Measurements from ENCODE around the gene ZDHHC13.

ZDHHC13 gene

DNA sequence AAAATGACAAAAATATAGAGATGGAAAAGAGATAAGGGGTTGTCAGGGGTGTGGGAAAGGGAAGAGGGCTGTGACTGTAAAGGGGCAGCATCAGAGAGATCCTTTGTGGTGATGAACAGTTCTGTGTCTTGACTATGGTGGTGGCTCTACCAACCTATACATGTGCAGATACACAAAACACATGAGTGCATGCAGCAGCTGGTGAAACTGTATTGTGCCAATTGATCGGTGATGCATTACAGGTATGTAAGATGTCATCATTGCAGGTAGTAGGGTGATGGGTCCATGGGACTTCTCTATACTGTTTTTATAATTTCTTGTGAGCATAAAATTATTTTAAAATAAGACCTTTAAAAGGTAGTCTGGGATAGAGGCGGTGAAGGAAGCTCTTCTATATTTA is 24.1 kb upstream of the ZDHHC13 start:
- H3K4me1 Mint-ChIP-seq = no peaks in the 10 kb centered on the region
- H3K4me3 Mint-ChIP-seq = no peak overlapping the region
- no peak overlapping the region for H3K27ac Mint-ChIP-seq
- H3K27me3 Mint-ChIP-seq (ENCODE audit: low read depth) = peaks cover 27% of the 10 kb centered on the region
- no peaks in the 10 kb centered on the region for H3K36me3 Mint-ChIP-seq (ENCODE audit: low read depth)
- no peaks in the 10 kb centered on the region for H3K9me3 Mint-ChIP-seq
- TF ChIP-seq, protein P1, sequence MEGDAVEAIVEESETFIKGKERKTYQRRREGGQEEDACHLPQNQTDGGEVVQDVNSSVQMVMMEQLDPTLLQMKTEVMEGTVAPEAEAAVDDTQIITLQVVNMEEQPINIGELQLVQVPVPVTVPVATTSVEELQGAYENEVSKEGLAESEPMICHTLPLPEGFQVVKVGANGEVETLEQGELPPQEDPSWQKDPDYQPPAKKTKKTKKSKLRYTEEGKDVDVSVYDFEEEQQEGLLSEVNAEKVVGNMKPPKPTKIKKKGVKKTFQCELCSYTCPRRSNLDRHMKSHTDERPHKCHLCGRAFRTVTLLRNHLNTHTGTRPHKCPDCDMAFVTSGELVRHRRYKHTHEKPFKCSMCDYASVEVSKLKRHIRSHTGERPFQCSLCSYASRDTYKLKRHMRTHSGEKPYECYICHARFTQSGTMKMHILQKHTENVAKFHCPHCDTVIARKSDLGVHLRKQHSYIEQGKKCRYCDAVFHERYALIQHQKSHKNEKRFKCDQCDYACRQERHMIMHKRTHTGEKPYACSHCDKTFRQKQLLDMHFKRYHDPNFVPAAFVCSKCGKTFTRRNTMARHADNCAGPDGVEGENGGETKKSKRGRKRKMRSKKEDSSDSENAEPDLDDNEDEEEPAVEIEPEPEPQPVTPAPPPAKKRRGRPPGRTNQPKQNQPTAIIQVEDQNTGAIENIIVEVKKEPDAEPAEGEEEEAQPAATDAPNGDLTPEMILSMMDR (IDR thresholded peaks at IDR 0.05; ENCODE audit: unreplicated experiment in 3 of 3) = no peak

DNA sequence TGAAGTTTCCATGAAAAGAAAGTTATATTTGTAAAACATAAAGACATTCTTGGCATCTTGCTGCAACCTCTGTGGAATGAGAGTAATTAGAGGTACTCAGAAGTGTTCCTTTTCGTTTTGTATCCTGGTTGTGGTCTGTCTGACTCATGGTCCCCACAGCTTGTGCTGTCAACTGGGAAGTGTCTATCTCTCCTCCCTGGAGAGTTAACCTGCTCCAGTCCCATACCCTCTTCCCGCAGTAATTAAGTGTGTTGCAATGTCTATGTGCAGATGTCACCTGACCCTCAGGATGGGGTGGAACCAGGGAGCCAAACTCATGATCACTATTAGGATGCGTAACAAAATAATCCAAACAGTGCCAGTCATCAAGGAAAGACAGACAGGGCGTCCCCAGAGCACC is 23.0 kb upstream of the ZDHHC13 start:
- H3K27ac Mint-ChIP-seq = no peak overlapping the region
- no peaks in the 10 kb centered on the region for H3K9me3 Mint-ChIP-seq
- H3K27me3 Mint-ChIP-seq (ENCODE audit: low read depth) = peaks cover 30% of the 10 kb centered on the region
- H3K4me1 Mint-ChIP-seq = peaks cover under 1% of the 10 kb centered on the region
- H3K36me3 Mint-ChIP-seq (ENCODE audit: low read depth) = no peaks in the 10 kb centered on the region
- TF ChIP-seq, protein P1 (IDR thresholded peaks at IDR 0.05; ENCODE audit: unreplicated experiment in 3 of 3) = no peak
- H3K4me3 Mint-ChIP-seq = no peak overlapping the region

DNA sequence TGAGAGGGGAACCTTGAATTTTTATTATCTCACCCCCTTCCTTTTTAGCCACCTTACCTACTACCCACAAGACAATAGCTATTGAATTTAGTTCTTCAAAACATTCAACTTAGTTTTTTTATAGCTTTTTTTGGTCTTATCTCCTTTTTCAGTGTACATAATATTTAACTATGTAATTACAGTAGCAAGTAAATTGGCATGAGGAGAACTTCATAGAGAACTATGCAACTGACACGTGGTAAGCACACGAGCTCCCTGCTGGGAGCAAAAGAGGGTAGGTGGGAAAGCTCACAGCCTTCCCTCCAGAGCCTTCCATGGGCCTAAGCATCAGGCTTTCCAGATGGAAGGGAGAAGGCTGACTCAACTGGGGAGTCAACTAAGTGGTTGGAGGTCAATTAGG is 22.1 kb upstream of the ZDHHC13 start:
- Mint-ChIP-seq H3K4me3 (no peak overlapping the region), H3K27me3 (ENCODE audit: low read depth) (peaks cover 37% of the 10 kb centered on the region), H3K36me3 (ENCODE audit: low read depth) (no peaks in the 10 kb centered on the region), H3K9me3 (no peaks in the 10 kb centered on the region), H3K4me1 (peaks cover 9% of the 10 kb centered on the region), H3K27ac (no peak overlapping the region)
- TF ChIP-seq, protein P1 (IDR thresholded peaks at IDR 0.05; ENCODE audit: unreplicated experiment in 3 of 3) = no peak

DNA sequence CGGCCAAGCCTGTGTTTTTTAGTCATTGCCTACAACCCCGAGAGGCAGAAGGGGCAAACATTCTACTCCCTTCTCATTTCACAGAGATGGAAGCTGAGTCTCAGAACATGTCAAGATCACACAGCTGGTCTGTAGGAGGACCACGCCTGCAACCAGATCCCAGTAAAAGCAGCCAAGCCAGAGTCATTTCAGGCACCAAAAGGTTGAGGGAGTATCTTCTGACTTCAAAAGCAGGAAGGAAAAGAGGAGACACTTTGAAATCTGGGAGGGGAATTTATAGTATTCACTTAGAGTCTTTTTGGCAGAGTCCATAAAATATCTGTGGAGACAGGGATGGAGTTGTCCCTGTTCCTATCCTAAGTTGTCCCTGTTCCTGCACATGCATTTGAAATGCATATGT is 17.9 kb upstream of the ZDHHC13 start:
- Mint-ChIP-seq H3K4me1 (peaks cover 25% of the 10 kb centered on the region), H3K9me3 (no peaks in the 10 kb centered on the region)

DNA sequence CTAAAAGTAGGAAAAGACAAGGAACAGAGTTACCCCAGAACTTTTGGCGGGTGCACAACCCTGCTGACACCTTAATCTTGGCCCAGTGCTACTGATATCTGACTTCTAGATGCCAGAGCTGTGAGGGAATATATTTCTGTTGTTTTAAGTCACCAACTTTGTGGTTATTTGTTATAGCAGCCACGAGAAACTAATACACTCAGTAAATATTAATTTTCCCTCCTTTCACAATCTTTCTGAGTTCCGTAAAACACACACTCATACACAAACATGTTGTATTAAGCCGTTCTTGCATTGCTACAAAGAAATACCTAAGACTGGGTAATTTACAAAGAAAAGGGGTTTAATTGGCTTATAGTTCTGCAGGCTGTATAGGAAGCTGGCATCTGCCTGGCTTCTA is 16.1 kb upstream of the ZDHHC13 start:
- no peak overlapping the region for H3K4me3 Mint-ChIP-seq
- TF ChIP-seq, protein P1 (IDR thresholded peaks at IDR 0.05; ENCODE audit: unreplicated experiment in 3 of 3) = no peak
- no peaks in the 10 kb centered on the region for H3K9me3 Mint-ChIP-seq
- H3K27ac Mint-ChIP-seq = no peak overlapping the region
- peaks cover 25% of the 10 kb centered on the region for H3K4me1 Mint-ChIP-seq
- H3K27me3 Mint-ChIP-seq (ENCODE audit: low read depth) = peaks cover 17% of the 10 kb centered on the region
- no peaks in the 10 kb centered on the region for H3K36me3 Mint-ChIP-seq (ENCODE audit: low read depth)

More for the DNA sequence above, 17.9 kb upstream of the ZDHHC13 start:
- no peaks in the 10 kb centered on the region for H3K36me3 Mint-ChIP-seq (ENCODE audit: low read depth)
- no peak overlapping the region for H3K27ac Mint-ChIP-seq
- H3K4me3 Mint-ChIP-seq = no peak overlapping the region
- peaks cover 25% of the 10 kb centered on the region for H3K27me3 Mint-ChIP-seq (ENCODE audit: low read depth)
- TF ChIP-seq, protein P1 (IDR thresholded peaks at IDR 0.05; ENCODE audit: unreplicated experiment in 3 of 3) = no peak

DNA sequence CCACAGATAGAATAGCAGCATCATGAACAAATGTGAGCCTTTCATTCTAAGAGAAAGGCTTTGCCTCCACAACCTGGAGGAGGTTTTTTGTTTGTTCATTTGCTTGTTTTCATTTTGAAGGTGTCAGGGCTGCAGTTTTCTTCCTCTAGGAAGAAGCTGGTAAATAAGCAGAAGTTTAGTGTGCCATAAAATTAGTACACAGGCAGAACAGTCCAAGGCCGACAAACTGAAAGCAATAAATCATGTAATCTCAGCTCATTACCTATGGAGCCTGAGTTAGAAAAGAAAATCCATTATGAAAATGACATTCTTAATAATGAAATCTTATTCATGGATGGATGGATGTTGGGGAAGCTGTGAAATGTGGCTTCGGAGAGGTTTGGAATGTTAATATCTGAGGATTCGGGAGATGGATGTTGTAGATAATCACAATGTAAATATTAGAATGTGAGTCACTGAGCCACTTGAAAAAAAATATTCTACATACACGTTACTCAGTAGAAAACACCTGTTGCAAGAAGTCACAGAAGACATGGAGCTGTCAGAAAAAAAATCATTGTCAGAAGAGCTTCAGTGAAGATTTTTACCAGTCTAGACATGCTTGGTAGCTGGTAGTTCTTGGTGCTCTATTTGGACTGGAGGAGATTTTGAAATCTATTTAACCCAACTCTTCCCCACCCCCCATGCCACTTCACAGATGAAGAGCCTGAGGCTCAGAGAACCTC is 15.0 kb upstream of the ZDHHC13 start:
- Mint-ChIP-seq H3K4me3 (no peak overlapping the region), H3K4me1 (peaks cover 25% of the 10 kb centered on the region), H3K27ac (peak overlapping the region in 1 of 3 experiments; percentile 81), H3K27me3 (ENCODE audit: low read depth) (peaks cover 16% of the 10 kb centered on the region), H3K36me3 (ENCODE audit: low read depth) (no peaks in the 10 kb centered on the region), H3K9me3 (no peaks in the 10 kb centered on the region)
- TF ChIP-seq, protein P1 (IDR thresholded peaks at IDR 0.05; ENCODE audit: unreplicated experiment in 3 of 3) = no peak
